Breast epithelium (tissue), 4 donors: ENCODE data around the gene VPS13D. TPM values are rescaled to one million over a fixed set of nuclear protein-coding genes. Genes with fewer than 3 reads are reported as not detected.

Source experiments
- DNase-seq, 2 donors: peaks; one replicate each; pipeline ENCODE4 v3.0.0-alpha.2; 2019; ENCODE audit warnings: low spot score in 2 of 2
- H3K27ac ChIP-seq, 2 donors: fragments of 200-600 bp; sonication (generic) in 1 of 2; one replicate each; pipeline ENCODE4 v1.5.1; 2016 to 2019; ENCODE audit warnings: mild to moderate bottlenecking in 1 of 2
- H3K27me3 ChIP-seq, 2 donors: fragments of 200-600 bp; sonication (generic) in 1 of 2; one replicate each; pipeline versions ENCODE4 v1.5.1 to v1.6.0; 2017 to 2019; ENCODE audit warnings: control low read depth in 1 of 2, mild to moderate bottlenecking in 1 of 2
- H3K36me3 ChIP-seq: fragments of 200-600 bp; one replicate; pipeline ENCODE4 v1.5.1; 2019
- H3K4me1 ChIP-seq, 2 donors: fragments of 200-600 bp; sonication (generic); one replicate each; pipeline ENCODE4 v1.5.1; 2016 to 2019; ENCODE audit warnings: control low read depth in 1 of 2
- H3K4me3 ChIP-seq, 3 donors: fragments of 200-600 bp; sonication (generic); 1 replicate in 2 of 3; 2 replicates in 1 of 3; pipeline ENCODE4 v1.5.1; 2016 to 2019; ENCODE audit warnings: mild to moderate bottlenecking in 3 of 3, moderate library complexity in 2 of 3
- H3K9me3 ChIP-seq, 2 donors: fragments of 200-600 bp; sonication (generic) in 1 of 2; one replicate each; pipeline ENCODE4 v1.5.1; 2016 to 2019; ENCODE audit warnings: control low read depth in 1 of 2
- POLR2A ChIP-seq: fragments of 450-650 bp; IDR thresholded peaks from one replicate; pipeline ENCODE4 v1.6.1; 2016; ENCODE audit warnings: antibody characterized with exemption, mild to moderate bottlenecking, moderate library complexity
- POLR2AphosphoS5 ChIP-seq, 3 donors: sonication (generic); formaldehyde crosslinking; IDR thresholded peaks; one replicate each; pipeline ENCODE4 v1.6.1; 2017; ENCODE audit warnings: antibody characterized with exemption in 3 of 3
- intact Hi-C: fragments of 100-400 bp; cut with DNase I; formaldehyde crosslinking; loops from one replicate; pipeline ENCODE4 v1.15.1; 2023; ENCODE audit warnings: low total_unique reads
- total RNA-seq, 3 donors: library from RNA; depleted of rRNA; stranded (reverse); fragments of >200 nt; gene quantifications; one replicate each; pipeline ENCODE4 v1.1.0, GENCODE V29; 2016
- TF ChIP-seq, protein P1 (sequence below), 3 donors: fragments of 450-650 bp; IDR thresholded peaks; one replicate each; pipeline ENCODE4 v1.5.1; 2016 to 2017; ENCODE audit warnings: antibody characterized with exemption in 3 of 3, mild to moderate bottlenecking in 3 of 3, moderate library complexity in 3 of 3

VPS13D gene
- total RNA-seq, 3 donors from 2014 or later: 73.9 to 115 (median 96.4) TPM

DNA sequence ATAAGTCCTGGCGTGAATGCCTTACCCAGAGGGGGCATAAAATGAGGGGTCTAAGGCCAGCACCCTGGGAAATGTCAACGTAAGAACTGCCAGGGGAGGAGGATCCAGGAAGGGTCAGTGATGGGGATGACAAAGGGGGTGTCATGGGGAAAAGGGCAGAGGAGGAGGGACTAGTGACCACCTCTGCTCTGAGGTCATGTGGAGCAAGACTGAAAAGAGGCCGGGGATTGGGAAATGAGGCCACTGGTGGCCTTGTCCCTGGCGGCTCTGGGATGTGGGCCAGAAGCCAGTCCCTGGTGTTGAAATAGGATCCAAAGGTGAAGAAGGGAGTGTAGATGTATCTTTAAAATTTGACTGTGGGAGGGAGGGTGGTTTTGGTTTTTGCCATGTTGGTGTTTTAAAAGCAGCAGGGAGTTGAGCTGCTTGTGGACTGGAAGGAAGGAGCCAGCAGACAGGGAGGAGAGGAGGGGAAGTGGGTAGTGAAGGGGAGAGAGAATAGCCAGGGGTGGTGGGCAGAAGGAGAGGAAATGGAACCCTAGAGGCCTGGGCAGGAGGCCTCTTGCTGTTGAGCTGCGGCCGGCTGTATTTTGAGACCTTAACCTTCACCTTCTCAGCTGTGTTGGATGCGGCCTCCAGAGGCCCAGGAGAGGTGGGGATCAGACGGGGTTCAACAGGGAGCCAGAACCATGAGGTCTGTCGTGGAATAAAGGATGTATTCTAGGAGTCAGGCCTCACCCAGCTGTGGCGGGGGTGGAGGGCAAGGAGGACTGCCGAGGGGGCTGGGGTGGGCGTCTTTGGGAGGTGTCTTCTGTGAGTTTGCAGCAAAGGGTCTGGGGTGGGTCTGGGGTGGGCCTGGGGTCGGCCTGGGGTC, 295.7 kb downstream of the VPS13D start:
- H3K4me1 ChIP-seq: no peaks in the 10 kb centered on the region
- H3K27me3 ChIP-seq: no peaks in the 10 kb centered on the region
- no peak overlapping the region for H3K4me3 ChIP-seq
- peak overlapping the region in 1 of 2 donors; percentile 56 for H3K27ac ChIP-seq
- TF ChIP-seq, protein P1, sequence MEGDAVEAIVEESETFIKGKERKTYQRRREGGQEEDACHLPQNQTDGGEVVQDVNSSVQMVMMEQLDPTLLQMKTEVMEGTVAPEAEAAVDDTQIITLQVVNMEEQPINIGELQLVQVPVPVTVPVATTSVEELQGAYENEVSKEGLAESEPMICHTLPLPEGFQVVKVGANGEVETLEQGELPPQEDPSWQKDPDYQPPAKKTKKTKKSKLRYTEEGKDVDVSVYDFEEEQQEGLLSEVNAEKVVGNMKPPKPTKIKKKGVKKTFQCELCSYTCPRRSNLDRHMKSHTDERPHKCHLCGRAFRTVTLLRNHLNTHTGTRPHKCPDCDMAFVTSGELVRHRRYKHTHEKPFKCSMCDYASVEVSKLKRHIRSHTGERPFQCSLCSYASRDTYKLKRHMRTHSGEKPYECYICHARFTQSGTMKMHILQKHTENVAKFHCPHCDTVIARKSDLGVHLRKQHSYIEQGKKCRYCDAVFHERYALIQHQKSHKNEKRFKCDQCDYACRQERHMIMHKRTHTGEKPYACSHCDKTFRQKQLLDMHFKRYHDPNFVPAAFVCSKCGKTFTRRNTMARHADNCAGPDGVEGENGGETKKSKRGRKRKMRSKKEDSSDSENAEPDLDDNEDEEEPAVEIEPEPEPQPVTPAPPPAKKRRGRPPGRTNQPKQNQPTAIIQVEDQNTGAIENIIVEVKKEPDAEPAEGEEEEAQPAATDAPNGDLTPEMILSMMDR (IDR thresholded peaks at IDR 0.05): no peak
- TF ChIP-seq POLR2AphosphoS5 (IDR thresholded peaks at IDR 0.05): peak in 2 of 3 donors; percentile 79 to 92
- DNase-seq: no peak
- intact Hi-C loops: loop anchor here (5.0 kb wide), 1 partner anchor 93 kb away; no protein-coding TSS in a partner anchor
- H3K36me3 ChIP-seq: no peaks in the 10 kb centered on the region
- no peaks in the 10 kb centered on the region for H3K9me3 ChIP-seq

DNA sequence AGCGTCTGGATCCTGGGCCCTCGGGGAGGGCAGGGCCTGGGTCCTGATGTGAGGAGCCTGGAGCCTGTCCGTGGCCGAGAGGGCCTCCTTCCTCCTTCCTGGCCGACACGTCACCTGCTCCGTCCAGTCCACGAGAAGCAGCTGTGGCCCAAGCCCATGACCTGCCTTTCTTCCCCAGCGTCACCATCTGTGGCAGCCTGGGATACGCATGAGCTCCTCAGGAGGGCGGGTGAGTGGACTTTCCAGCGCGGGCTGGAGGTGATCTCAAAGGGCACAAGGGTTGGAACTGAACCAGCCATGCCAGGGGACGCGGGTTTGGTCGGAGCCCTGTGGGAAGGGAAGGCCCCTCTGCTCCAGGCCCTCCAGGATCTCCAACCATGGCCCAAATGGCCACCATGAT, 297.7 kb downstream of the VPS13D start:
- DNase-seq: no peak
- no peak overlapping the region for H3K4me3 ChIP-seq
- intact Hi-C loops: loop anchor here (5.0 kb wide), 1 partner anchor 95 kb away; no protein-coding TSS in a partner anchor
- peak overlapping the region in 1 of 2 donors; percentile 77 for H3K27ac ChIP-seq
- H3K9me3 ChIP-seq: no peaks in the 10 kb centered on the region
- no peaks in the 10 kb centered on the region for H3K4me1 ChIP-seq
- TF ChIP-seq, protein P1 (IDR thresholded peaks at IDR 0.05): no peak
- TF ChIP-seq POLR2A (no peak), POLR2AphosphoS5 (IDR thresholded peaks at IDR 0.05) (no peak)
- no peaks in the 10 kb centered on the region for H3K27me3 ChIP-seq
- H3K36me3 ChIP-seq: no peaks in the 10 kb centered on the region

- H3K9me3 ChIP-seq: no peaks in the 10 kb centered on the region
- no peak overlapping the region for H3K4me3 ChIP-seq
These were observed 298.4 kb downstream of the VPS13D start for GRCh38 chr1:12528021-12528852.

GRCh38 chr1:12529640-12530174, 299.9 kb downstream of the VPS13D start:
- H3K27ac ChIP-seq: no peak overlapping the region
- no peaks in the 10 kb centered on the region for H3K27me3 ChIP-seq
- intact Hi-C loops: loop anchor here (5.0 kb wide), 1 partner anchor 97 kb away; no protein-coding TSS in a partner anchor
- no peaks in the 10 kb centered on the region for H3K4me1 ChIP-seq
- TF ChIP-seq, protein P1 (IDR thresholded peaks at IDR 0.05): no peak
- TF ChIP-seq POLR2AphosphoS5 (IDR thresholded peaks at IDR 0.05): no peak
- TF ChIP-seq POLR2A: no peak
- H3K4me3 ChIP-seq: no peak overlapping the region
- no peaks in the 10 kb centered on the region for H3K36me3 ChIP-seq
- H3K9me3 ChIP-seq: no peaks in the 10 kb centered on the region
- DNase-seq: no peak

More at GRCh38 chr1:12528021-12528852, 298.4 kb downstream of the VPS13D start:
- peak; percentile 65 to 94 for DNase-seq
- TF ChIP-seq POLR2A (no peak), POLR2AphosphoS5 (IDR thresholded peaks at IDR 0.05) (peak in 1 of 3 donors; percentile 36)
- intact Hi-C loops: loop anchor here (5.0 kb wide), 1 partner anchor 96 kb away; no protein-coding TSS in a partner anchor
- Histone ChIP-seq H3K36me3 (no peaks in the 10 kb centered on the region), H3K27ac (peak overlapping the region in 1 of 2 donors; percentile 77), H3K4me1 (no peaks in the 10 kb centered on the region), H3K27me3 (no peaks in the 10 kb centered on the region)

GRCh38 chr1:12530462-12531178, 300.8 kb downstream of the VPS13D start:
- DNase-seq: no peak
- no peak overlapping the region for H3K27ac ChIP-seq
- no peaks in the 10 kb centered on the region for H3K9me3 ChIP-seq
- no peak overlapping the region for H3K4me3 ChIP-seq
- intact Hi-C loops: no loop called here
- no peaks in the 10 kb centered on the region for H3K27me3 ChIP-seq
- H3K4me1 ChIP-seq: no peaks in the 10 kb centered on the region
- TF ChIP-seq POLR2AphosphoS5 (IDR thresholded peaks at IDR 0.05): no peak
- TF ChIP-seq, protein P1 (IDR thresholded peaks at IDR 0.05): no peak
- TF ChIP-seq POLR2A: no peak
- H3K36me3 ChIP-seq: no peaks in the 10 kb centered on the region
